Measurements from ENCODE around the gene ZMYND8.

The ZMYND8 gene

GRCh38 chr20:47330933-47331708, 25.4 kb downstream of the ZMYND8 start:
- DNase-seq: no peak

DNA sequence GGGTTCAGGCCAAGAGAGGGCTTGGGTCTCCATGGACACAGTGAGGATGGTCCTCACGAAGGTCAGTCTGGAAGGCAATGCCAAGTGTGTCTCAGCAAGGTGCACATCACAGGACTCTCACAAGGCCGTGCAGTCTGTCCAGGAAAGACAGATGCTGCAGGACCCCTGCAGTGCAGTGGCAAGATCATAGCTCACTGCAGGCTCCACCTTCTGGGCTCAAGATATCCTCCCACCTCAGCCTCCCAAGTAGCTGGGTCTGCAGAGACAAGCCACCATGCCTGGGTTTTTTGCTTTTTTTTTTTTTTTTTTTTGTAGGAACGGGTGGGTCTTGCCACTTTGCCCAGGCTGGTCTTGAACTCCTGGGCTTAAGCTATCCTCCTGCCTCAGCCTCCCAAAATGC, 26.4 kb downstream of the ZMYND8 start:
- DNase-seq: peak; percentile 22

- no peak for DNase-seq
Observed at GRCh38 chr20:47328129-47328528, 28.4 kb downstream of the ZMYND8 start.

DNA sequence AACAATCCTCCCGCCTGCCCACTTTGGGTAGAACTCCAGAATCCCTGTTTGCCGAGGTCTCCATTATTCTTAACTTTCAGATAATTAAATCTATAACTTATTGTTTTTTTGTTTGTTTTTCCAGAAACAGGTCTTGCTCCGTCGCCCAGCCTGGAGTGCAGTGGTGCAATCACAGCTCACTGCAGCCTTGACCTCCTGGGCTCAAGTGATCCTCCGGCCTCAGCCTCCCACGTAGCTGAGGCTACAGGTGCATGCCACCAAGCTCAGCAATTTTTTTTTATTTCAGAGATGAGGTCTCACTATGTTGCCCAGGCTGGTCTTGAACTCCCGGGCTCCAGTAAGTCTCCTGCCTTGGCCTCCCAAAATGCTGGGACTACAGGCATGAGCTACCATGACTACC, 28.8 kb downstream of the ZMYND8 start:
- no peak for DNase-seq

DNA sequence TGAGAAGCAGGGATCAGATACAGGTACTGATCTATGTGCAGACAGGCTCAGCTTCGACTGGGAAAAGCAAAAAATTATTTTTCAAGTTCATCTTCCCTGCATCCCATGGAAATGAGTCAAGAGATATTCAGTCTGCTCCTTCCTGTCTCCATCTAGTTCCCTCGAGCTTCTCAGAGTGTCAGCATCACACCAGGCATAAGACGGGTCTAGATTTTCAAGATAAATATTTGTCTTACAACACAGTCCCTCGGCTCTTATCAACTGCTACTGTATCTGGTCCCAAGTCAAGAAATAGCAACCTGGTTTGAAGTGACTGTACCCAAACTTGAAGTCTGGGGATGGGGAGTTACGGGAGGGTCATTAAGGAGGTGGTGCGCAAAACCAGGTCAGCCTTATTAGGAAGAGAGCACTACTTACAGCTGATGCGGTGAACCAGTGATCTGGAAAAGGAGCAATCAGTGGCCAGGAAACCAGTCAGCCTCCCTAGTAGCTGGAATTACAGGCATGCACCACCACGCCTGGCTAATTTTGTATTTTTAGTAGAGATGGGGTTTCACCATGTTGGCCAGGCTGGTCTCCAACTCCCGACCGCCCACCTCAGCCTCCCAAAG, 29.7 kb downstream of the ZMYND8 start:
- DNase-seq: no peak

DNA sequence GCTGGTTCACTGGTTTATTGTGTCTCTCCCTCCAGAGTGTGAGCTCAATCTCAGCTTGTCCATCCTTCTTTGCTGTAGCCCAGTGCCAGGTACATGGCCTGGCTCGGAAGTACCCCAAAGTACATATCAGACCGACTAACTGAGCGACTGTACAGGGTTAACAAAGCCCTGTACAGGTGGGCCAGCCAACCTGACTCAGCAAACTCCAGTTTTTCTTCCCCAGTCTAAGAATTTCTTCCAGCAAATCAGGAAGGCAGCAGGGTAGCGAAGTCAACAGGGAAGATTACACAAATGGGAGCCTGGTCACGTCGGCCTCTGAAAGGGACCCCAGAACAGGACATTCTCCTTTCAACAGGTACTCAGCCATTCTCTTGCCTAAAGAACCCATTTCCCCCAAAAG, 31.3 kb downstream of the ZMYND8 start:
- DNase-seq: no peak

DNA sequence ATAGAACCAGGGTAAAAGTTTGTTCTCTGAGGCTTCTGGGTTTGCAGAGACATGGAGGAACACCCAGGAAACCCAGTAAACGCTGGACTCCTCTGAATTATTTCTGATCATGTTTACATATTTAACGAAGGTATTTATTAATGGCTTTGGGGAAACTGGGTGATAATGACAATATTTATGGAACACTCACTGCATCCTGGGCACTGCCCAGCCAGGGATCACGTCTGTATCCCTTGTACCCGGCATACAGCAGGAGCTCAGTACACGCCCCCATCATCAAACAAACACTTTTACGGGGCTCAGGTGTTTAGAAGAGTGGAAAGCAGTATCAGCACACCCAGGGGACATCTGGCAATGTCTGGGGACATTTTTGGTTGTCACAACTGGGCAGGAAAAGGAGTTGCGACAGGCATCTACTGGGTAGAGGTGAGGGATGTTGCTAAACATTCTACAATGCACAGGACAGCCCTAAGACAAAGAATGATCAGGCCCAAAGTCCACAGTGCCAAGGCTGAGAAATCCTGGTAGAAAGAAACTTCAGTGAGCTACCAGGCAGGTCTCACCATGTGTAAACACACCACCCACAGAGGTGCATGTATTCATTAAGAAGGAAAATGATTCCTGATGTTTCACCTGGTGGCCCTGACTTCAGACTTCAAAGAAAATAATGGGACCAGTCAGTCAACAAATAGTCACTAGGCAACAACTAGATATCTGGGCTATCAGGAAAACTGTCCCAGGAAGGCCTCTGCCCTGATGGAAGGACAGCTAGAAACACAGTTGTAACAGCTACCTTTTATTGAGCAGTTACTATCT, 35.3 kb downstream of the ZMYND8 start:
- no peak for DNase-seq

DNA sequence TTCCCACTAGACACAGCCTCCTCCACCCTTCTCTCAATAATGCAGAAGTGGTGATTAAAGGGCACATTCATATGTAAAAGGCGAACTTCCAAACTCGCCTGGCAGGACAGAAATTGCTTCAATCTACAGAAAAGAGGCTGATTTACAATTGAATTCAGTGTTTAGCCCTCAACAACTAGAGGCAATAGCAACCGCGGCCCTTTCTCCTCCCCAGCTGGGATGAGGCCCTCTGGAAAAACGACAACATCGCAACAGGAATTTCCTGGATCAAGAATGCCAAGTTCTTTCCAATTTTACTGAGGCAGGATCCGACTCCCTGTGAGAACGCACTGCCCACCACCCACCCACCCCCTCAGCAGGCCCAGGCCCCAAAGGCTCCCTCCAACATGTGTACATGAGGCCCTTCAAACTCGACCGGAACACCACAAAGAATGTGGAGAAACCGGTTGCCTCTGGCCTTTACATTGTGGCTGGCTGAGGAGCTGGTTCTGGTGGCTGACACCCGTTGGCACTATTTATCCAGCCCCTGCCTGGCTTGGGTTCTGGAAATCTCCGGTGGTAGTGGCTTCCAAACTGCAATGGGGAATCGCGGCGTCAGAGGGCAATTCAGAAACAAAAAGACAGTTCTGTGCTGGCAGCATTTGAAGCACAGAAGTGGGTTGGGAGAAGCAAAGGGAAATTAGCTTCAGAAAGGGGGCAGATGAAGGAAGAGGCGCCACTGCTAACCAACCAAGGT, 36.8 kb downstream of the ZMYND8 start:
- DNase-seq: no peak

- DNase-seq: no peak
Observed at GRCh38 chr20:47318586-47319516, 37.6 kb downstream of the ZMYND8 start.

GRCh38 chr20:47318027-47318585, 38.4 kb downstream of the ZMYND8 start:
- DNase-seq: no peak

- no peak for DNase-seq
Observed at GRCh38 chr20:47317127-47317895, 39.2 kb downstream of the ZMYND8 start.

DNA sequence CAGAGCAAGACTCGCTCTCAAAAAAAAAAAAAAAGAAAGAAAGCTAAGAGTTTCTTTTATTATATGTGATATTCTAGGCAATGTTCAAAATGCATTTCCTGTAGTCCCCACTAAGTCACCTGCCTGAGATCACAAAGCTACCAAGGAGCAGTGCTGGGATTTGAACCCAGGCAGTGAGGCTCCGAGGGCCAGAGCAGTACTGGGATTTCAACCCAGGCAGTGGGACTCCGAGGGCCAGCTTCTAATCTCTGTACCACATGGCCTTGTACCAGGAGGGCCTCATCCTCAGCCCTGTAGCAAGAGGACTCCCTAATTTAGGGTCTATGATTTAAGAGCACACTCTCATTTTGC, 39.7 kb downstream of the ZMYND8 start:
- DNase-seq: no peak

DNA sequence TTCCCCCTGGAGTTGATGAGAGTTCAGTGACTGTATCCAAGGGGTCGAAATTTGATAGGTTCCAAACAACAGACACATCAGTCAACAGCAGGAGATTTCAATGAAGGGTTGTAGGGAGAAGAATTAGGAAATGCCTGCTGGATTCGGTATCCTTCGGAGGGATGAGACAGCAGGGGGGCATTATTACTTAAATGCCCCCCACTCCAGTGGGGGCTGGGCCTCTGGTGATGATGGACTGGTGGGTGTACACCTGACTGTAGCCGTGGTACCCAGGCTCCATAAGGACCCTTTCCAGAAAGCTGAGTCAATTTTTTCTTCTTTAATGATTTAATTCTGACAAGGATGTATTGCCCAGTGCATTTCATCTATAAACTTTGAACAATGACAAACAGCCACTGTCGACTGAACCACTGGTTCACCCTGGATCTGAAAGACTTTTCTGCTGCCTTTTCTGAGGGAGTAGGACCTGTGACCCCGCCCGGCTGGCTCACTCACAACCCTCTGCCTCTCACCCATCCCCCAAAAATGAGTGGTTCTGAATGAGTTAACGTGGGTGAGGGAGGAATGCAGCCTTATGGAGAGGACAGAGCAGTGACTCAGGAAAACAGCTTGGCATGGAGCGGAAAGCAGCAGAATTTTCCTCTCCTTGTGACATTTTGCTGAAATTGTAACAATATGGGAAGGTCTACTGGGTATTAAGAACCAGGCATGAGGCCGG, 41.0 kb downstream of the ZMYND8 start:
- no peak for DNase-seq

- no peak for DNase-seq
Observed at GRCh38 chr20:47314647-47315338, 41.7 kb downstream of the ZMYND8 start.

DNA sequence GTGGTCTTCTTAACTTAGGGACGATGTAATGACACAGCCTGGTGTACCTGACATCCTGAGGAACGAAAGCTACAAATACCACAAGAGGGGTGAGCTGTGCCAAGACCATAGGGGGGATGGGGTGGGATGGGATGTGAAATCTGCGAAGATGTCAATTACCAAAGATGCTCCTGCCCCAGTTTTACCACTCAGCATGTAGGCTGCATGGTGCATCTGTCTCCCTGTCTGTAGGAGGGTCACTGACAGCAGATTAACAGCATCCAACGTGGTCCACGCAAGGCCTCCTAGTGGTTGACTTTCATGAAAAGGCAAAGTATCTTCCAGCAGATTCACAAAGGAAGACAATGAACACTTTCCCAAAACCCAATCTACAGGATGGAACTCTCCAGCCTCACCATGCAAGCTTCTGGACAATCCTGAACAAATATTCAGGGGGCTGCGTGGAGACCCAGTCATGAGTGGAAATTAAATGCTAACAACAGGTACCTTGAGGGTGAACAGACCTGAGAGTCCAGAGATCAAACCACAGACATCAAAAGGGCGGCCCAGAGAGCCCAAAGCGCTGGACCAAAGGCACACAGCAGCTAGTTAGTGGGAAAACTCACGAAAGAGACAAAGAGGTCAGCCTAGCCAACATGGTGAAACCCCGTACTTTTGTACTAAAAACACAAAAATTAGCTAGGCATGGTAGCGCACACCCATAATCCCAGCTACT, 44.4 kb downstream of the ZMYND8 start:
- DNase-seq: no peak

- no peak for DNase-seq
Observed at GRCh38 chr20:47311211-47311610, 45.3 kb downstream of the ZMYND8 start.

DNA sequence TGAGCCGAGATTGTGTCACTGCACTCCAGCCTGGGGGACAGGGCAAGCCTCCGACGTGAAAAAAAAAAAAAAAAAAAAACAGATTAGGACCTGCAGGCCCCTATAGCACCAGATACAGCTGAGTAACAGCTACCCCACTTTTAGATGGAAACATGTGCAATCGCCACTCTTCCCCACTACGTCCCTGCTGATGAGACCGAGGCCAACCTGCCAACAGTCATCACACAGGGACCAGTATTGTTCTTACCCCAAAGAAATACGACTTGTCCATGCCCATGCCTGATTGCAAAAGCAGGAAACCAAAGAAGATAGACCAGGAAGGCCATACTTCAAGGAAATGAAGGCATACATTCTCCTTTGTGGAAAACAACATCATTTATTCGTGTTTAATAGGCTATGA, 45.8 kb downstream of the ZMYND8 start:
- no peak for DNase-seq

- no peak for DNase-seq
Observed at GRCh38 chr20:47309806-47310426, 46.6 kb downstream of the ZMYND8 start.

- DNase-seq: no peak
Observed at GRCh38 chr20:47309394-47309793, 47.1 kb downstream of the ZMYND8 start.
